Breast epithelium (tissue), 3 donors: Measurements from ENCODE around the gene IL1RN.

Experiments used
- POLR2A ChIP-seq: fragments of 450-650 bp; IDR thresholded peaks from one replicate; pipeline ENCODE4 v1.6.1; 2016; ENCODE audit warnings: antibody characterized with exemption, mild to moderate bottlenecking, moderate library complexity
- TF ChIP-seq, protein P1 (sequence below), 3 donors: fragments of 450-650 bp; IDR thresholded peaks; one replicate each; pipeline ENCODE4 v1.5.1; 2016 to 2017; ENCODE audit warnings: antibody characterized with exemption in 3 of 3, mild to moderate bottlenecking in 3 of 3, moderate library complexity in 3 of 3

DNA sequence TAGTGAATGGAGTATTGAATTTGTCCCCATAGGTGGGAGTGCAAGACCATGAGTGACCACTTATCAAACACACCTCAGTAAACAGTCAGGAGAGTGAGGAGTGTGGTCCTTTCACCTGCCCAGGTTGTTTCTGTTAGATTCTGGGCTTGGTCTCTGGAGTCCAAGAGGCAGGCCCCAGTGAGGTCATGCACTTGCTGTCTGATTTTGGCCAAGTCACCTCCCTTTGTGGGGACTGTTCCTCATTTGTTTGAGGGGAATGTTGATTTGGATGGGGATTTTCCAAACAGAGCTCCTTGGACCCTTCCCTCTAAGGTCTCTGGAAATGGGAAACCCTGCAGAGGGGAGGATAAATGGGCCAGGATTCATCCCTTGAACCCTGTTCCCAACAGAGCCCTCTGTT lies 7.3 kb downstream of the IL1RN start:
- TF ChIP-seq, protein P1, sequence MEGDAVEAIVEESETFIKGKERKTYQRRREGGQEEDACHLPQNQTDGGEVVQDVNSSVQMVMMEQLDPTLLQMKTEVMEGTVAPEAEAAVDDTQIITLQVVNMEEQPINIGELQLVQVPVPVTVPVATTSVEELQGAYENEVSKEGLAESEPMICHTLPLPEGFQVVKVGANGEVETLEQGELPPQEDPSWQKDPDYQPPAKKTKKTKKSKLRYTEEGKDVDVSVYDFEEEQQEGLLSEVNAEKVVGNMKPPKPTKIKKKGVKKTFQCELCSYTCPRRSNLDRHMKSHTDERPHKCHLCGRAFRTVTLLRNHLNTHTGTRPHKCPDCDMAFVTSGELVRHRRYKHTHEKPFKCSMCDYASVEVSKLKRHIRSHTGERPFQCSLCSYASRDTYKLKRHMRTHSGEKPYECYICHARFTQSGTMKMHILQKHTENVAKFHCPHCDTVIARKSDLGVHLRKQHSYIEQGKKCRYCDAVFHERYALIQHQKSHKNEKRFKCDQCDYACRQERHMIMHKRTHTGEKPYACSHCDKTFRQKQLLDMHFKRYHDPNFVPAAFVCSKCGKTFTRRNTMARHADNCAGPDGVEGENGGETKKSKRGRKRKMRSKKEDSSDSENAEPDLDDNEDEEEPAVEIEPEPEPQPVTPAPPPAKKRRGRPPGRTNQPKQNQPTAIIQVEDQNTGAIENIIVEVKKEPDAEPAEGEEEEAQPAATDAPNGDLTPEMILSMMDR (IDR thresholded peaks at IDR 0.05): no peak
- no peak for TF ChIP-seq POLR2A
